Measurements from ENCODE around the gene SPINK1.
"Not testable (repeated sequence)": the region's sequence is repeated elsewhere in the genome, so short reads cannot be mapped to it uniquely, and the experiment has no call there.

Gene SPINK1

DNA sequence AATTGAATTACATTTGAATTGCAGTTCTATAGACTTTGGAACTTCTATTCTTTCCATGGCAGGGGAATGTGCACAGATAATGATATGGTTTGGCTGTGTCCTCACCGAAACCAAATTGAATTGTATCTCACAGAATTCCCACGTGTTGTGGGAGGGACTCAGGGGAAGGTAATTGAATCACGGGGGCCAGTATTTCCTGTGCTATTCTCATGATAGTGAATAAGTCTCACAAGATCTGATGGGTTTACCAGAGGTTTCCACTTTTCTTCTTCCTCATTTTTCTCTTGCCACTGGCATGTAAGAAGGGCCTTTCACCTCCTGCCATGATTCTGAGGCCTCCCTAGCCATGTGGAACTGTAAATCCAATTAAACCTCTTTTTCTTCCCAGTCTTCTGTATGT, 28.3 kb downstream of the SPINK1 start:
- not testable (repeated sequence) for DNase-seq

GRCh38 chr5:147801461-147801860, 30.0 kb downstream of the SPINK1 start:
- no peak for DNase-seq

GRCh38 chr5:147800491-147800890, 31.0 kb downstream of the SPINK1 start:
- no peak for DNase-seq

DNA sequence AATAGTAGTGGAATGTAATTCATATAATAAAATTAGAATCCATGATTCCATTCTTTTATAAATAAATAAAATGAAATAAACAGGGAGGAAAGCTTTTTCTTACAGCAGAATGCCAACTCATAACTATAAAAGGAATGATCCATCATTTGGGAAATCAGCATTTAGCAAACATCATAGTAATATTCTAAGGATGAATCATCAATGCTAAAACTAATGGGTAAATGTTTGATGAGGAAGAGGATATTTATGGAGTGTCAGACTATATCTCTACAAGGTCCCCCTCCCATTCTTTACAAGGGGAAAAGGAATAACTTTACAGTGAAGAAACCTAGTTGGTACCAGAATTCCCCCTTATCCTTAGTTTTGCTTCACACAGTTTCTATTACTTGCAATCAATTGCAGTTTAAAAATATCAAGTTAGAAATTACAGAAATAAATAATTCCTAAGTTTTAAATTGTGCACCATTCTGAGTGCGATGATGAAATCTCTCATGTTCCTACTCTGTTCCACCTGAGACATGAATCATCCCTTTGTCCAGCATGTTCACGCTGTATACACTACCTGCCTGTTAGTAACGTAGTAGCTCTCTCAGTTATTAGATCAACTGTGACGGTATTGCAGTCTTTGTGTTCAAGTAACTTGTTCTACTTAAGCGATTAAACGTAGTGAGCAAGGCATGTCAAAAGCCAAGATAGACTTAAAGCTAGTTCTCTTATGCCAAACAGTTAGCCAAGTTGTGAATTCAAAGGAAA, 34.7 kb downstream of the SPINK1 start:
- no peak for DNase-seq

- DNase-seq, result peak; percentile 57
Measured at GRCh38 chr5:147791181-147791580, 40.3 kb downstream of the SPINK1 start.

- DNase-seq, result no peak
Measured at GRCh38 chr5:147789820-147790219, 41.7 kb downstream of the SPINK1 start.

GRCh38 chr5:147788023-147788422, 43.4 kb downstream of the SPINK1 start:
- DNase-seq, result no peak

DNA sequence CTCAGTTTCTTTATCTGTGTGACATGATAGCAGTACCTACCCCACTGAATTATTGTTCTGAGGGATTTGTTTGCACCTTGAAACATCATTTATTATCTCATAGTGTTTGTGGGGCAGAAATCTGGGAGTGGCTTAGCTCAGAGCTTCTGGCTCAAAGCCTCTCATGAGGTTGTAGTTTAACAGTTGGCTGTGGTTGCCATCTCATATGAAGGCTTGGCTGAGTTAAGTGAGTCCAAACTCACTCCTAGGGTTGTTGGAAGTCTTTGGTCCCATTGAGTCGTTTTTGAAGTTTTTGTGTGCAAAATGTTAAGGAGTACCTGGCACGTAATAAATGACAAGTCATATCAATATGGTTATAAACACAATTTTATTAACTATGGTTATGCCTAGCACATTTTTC, 45.3 kb downstream of the SPINK1 start:
- no peak for DNase-seq

- DNase-seq, result no peak
Measured at GRCh38 chr5:147784146-147784987, 47.1 kb downstream of the SPINK1 start.

DNA sequence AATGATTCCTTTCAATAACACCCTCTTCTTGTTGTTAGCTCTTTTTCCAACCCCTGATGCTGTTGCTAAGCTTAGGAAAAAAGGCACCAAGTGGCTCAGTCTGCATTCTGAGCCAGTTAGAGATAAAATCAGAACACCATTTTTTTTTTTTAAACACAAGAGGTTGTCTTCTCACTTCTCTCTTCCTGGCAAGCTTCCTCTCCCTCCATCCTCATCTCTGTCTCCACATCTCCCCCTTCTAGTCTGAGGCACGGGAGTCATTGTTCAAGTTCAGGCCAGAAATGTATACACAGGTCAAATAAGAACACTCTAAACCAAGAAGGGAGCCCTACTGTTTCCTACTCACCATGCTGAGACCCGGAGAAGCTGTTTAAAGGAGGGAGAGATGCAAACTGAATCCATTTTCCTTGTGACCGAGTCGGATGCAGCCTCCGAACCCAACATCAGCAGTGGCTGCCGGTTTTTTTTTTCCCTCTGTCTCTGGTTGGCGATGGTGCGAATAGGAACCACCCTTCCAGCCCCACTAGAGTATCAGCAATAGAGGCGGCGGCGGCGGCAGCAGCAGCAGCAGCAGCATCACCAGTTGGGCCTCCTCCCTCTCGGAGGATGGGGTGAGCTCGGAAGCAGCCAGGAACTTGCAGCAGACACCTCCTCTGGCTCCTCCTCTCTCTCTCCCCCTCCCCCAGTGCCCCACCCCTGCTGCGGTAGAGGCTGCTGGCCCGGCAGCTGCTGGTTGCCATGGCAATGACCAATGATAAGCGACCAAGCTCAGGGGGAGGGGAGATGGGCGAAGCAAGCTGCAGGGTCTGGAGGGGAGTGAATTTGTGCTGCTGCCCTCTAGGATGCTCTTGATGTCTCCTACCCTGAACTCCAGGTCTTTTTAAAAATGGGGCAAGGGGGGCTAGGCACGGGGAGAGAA, 49.1 kb downstream of the SPINK1 start, which contains the start of gene JAKMIP2:
Gene JAKMIP2 (minus strand): TSS at position 619 of the 919 bp plus-strand sequence. CDS start 110,922 bp downstream, outside the sequence.
- DNase-seq, result peak; percentile 89

DNA sequence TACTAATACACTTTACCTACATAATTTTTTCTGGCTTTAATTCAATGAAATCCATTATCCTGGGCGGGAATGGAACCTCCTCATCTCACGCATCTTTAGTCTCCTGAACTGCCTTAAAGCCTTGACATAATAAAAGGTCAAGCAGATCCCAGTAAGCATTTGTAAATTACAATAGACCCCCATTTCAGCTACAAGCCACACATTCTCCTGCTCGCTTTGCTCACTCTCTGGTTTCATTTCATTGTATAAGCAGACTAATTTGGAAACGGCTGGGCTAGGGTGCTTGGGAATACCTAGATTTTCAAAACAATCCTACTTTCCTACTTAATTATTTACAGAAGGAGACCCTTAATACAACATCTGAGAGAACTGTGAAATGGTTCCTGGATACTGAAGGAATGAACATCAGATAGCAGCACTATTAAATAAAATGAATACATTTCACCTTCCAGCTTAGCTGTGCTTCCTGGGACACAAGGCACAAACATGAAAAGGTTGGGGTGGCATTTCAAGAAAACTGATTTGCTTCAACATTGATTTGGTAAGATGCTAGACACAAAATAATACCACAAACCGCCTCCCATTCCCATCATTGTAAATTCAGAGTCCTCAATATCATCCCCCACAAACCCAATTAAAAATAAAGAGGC, 50.4 kb downstream of the SPINK1 start:
- DNase-seq, result no peak

GRCh38 chr5:147779694-147780093, 51.8 kb downstream of the SPINK1 start:
- no peak for DNase-seq

DNA sequence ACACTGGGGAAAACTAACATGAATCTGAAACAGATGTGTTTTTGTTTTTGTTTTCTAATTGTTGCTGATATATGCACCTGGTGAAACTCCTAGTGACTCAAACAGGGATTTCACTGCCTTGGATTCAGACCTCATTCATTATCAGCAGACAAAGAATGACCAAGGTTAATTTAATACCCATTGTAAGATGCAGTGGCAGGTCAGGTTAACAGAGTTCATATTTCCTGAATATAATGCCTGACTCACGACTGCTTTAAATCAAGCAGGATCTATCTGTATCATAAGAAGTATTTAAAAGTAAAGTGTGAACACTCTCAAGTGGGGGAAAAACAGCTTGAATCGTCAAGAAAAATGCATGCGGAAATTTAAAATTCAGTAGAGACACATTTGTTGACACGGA, 54.5 kb downstream of the SPINK1 start:
- no peak for DNase-seq

All from activated effector memory CD4-positive, alpha-beta T cell treated with anti-CD3 and anti-CD28 coated beads, Interleukin-2, amount 50 U/mL, for 16 hours (primary cell).